GM21717 (cell line): ENCODE data around the gene IL1RL2.

Experiments
- ATAC-seq: cut with Tn5 transposase; IDR thresholded peaks from one replicate; pipeline ENCODE4 v1.9.1; 2021; ENCODE audit warnings: mild to moderate bottlenecking, moderate library complexity; ENCODE audit not compliant: unreplicated experiment

IL1RL2 gene

DNA sequence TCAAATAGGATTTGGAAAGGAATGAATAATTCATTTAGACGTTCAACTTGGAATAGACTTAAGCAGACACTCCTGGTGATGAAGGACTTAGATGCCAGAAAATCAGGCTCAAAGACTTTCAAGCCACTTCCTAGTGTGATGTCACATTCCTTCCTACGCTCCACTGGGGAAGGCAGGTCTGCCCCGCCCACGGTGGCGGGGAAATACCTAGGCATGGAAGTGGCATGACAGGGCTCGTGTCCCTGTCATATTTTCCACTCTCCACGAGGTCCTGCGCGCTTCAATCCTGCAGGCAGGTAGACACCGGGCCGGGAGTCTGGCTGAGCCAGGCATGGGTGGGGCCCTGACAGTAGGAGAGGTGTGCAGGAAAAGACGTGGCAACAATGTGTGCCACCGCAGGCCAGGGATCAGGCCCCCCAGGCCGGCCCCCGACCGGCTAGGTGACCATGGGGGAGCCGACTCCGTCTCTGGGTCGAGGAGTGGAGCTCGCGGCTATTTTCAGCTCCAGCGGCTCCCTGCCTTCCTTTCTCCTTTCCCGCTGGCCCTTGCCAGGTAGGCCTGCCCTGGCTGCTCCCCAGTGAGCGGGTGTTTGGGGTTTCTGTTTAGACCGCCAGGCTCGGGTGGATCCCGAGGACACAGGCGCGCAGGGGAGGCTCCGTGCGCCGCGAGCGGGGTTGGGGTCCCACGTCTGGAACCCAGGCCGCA, at the start of gene IL1RL2:
Gene IL1RL2 (plus strand): TSS at position 233 of the 705 bp plus-strand sequence. CDS start 845 bp downstream, outside the sequence.
- no peak for ATAC-seq

DNA sequence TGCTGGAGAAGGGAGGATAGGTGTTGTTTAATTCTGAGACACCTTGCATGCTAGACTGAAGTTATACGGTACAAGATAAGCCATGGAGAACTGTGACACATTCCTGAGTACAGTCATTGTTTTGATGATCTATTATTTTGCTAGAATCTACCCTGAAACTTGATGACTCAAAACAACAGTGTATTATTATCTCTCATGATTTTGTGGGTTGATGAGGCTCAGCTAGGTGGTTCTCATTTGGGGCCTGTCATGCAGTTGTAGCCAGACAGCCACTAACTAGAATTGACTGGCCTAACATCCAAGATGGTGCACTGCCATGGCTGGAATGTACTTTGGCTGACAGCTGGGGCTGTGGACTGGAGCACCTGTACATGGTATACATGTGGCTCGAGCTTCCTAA, 49.7 kb upstream of the IL1RL2 start:
- ATAC-seq = no peak

DNA sequence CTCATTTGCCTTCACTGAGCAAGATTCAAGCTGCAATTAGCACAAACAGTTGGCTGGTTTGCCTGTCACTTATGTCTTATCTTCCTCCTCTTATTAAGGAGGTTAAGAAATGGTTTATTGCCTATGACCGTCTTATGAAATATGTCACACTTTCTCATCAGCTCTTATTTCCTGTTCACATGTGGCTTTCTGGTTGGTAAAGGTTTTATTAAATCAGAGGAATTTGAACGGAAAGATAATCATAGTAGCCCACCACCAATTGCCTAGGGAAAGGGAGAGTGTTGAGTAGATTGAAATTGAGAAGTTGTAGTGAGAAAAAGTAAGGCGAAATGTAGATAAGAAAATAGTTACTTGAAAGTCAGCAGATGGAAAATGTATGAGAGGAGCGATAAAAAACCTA, 48.5 kb upstream of the IL1RL2 start:
- no peak for ATAC-seq

DNA sequence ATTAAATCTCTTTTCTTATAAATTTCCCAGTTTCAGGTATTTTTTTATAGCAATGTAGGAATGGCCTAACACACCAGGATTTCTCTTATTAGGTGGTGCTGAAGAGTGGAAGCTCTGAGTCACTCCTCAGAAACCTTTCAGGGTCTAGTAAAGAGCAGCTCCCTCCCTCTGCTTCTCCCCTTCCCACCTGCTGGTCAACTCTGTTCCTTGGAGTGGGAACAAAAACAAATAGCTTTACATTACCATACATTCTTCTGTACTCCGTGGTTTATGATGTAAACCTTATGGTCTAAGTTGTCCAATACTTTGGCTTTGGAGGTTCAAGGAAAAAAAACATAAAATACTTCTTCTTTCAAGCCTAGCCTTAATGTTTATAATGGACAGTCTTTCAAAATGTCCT, 47.0 kb upstream of the IL1RL2 start:
- no peak for ATAC-seq

DNA sequence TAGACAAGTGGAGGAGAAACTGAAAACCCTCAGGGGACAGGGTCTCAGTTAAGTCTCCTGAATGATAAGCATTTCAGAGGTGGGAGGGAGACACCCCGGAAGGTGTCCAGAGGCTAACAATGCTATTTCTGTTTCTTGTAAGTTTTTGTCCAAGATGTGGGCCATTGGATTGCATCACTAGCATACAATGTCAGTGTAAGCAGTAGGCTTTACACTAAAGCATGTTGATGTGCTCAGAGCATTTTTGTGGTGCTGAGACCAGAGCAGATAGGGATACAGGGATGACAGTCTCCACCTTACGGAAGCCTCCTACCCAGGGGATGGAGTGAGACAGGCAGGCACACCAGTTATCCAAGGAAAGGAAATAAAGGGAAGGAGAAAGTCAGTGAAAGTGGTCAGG, 46.4 kb upstream of the IL1RL2 start:
- ATAC-seq = no peak

DNA sequence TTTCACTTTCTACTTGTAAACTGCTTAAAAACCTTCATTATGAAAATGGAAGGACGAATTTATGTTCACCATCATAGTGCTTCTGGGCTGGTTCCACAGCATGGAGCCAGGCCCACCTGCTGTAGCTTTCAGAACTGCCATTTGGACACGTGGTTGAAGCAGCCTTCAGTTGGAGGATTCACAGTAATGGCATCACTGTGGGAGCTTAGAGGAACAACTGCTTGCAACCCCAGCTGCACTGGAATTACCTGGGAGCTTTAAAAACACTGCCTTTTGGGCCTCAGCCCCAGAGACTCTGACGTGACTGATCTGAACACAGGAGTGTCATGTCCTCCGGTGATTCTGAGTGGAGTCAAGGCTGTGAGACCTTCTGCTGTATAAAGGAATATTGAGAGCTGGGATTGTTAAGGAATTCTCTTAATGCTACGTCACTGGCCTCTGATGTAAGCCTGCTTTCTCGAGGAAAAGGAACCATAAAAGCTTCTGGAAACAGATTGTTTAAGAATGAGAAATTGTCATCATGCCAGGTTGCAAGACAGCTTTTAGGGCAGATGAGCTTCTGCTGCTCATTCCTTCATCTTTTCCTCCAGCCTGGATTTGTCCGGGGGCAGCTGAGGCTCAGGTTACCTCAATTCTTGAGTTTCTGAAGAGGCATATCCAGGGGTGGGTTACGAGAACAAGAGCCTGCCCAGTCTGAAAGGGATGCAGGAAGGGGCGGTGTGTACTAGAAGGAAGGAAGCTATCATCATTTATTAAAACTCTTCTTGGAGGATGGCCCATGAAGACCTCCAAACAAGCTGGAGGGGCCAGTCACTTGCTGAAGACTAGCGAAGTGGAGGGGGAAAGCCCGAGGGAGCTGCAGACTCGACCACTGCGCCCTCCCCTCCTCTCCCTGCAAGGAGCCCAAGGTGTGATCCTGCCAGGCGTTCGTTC, 45.5 kb upstream of the IL1RL2 start:
- no peak for ATAC-seq

DNA sequence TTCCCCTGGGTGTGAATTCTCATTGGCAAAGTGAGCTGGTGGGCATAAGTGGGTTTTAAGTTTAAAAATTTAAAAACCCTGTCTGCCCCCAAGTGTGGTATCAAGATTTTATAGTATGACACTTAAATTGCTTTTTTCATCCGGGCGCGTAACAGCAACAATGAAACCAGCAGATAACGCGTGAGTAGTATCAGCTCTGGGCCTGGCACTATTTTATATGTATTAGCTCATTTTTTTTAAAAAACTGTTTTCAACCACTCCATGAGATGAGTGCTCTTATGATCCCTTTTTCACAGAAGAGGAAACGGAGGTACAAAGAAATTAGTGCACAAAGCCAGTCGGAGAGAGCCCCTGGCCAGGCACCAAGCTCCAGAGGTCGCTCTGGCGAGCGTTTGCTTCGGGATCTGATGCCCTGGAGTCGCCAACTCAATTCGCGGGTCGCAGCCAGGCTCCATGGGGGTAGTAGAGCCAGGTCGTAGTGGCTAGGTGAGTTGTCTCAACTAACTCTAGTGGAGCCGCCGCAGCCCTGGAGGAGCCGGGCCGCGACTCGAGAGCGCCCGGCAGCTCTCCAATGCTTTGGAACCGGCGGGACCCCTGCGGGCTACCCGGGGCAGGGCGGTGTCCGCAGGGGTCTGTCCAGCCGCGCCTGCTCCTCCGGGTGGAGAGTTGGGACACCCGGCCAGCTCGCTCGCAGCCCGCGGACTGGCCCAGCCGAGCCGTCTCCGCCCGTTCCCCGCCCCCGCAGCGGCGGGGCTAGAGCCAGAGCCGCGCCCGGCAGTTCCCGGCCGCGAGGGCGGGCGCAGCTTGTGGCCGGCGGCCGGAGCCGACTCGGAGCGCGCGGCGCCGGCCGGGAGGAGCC, 44.6 kb upstream of the IL1RL2 start, which contains the start of gene IL1R1:
Gene IL1R1 (plus strand): TSS at position 777 of the 859 bp plus-strand sequence. CDS start 14,979 bp downstream, outside the sequence.
- ATAC-seq = no peak

DNA sequence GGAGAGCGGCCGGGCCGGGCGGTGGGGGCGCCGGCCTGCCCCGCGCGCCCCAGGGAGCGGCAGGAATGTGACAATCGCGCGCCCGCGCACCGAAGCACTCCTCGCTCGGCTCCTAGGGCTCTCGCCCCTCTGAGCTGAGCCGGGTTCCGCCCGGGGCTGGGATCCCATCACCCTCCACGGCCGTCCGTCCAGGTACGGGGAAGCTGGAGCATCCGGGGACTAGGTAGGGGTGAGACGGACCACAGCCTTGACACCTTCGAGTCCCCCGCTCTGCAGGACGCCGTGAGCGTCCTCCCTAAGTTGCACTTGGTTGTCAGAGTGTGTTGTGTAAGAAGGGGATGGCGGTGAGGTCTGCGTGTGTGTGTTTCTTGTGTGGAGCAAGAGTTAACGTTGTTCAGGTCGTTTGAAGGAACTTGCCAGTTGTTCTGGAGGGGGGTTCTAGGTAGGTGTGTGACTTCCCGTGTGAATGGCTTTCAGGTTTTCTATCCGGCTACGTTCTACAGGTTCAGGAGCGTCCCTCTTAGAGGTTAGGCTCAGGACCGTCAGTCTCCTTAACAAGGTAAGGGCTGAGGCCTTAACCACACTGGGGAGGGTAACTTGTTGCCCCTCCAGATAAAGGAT, 43.9 kb upstream of the IL1RL2 start:
- no peak for ATAC-seq

DNA sequence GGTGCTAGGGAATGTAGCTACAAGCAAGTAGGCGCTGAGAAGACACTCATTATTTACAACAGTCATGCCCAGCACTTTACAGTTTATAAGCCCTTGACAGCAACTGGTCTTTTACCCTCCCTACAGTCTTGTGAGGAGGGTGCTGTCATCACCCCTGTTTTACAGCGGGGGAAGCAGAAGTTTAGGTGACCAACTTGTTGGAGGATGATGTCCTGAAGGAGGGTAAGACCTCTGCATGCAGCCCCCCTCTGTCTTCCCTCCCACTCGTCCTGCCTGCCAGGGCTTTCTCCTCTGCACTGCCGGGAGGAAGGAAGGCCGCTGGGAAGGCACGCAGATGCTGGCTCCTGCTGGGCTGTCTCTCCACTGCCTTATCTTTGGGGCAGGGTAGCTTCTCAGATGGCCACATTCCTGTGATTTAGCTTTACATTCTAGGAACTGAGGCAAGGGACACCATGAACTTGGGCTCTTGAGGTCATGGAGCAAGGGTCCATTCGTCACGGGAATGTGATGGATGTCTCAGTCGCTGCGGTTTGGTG, 43.3 kb upstream of the IL1RL2 start:
- no peak for ATAC-seq

DNA sequence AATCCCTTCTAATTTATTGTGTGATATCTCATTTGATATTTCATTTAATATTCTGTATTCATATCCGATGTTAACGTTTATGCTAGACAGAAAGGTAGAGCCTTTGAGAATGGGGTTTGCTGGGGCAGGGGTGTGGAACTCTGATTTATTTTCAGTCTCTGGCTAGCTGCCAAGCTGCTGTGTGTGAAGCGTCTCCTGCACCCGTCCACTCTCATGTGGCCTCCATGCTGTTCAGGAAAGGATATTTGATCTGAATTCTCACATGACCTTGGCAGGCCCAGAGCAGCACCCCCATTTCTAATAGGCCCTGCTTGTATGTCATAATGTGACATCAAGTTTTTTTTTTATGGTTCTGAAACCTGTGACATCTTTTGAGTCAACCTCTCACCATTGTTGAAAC, 42.7 kb upstream of the IL1RL2 start:
- ATAC-seq = no peak

DNA sequence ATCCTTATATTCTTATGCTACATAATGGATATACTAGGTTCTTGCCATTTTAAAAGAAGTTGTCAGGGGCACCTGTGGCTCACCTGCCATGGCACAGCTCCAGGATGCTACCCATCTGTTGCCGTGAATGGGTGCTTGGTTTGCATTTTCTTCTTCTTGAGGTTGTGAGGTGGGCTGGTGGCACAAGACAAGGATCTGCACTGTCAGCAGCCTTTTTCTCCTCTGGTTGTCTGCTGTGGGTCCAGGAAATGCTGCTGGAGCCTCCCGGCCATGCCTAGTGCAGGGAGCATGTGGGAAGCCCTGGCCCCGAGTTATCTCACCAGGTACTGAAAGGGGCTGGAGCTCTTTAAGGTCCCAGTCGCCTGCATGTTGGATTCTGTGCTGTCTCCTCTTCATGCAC, 41.7 kb upstream of the IL1RL2 start:
- ATAC-seq = no peak

DNA sequence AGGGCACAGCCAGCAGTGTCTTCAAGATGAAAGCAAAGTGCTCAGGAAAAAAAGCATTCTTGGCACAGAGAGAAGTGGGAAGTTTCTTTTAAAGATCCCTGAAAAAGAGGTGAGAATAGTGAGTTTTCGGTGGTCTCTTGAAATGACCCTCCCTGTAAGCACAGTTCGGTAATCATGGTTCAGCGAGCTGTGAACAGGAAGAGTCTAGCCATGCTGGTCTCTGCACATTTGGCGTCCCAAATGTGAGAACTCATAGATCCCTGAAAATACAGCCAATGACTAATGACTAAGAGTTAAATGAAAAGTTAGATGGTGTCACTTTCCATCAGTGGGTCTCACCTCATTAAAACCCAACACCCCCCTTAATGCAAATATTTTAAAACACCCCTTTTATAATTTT, 40.9 kb upstream of the IL1RL2 start:
- ATAC-seq = no peak

DNA sequence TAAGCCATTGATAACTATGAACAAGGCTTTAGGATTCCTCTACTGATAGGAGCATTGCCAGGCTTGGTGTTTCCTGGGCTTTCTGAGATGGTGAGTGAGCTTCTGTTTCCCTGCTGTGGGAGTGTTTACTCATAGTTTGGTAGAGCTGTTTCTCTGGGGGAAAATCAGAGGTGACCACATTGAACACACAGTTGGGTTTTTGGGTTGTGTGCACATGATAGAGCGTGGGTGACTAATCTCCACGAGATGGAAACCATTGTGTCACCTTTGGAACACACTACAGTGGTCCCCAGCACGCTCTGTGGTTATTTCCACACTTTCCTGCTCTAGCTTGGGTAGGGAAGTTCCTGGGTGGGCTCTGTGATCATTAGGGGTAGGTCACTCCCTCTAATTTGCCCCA, 38.9 kb upstream of the IL1RL2 start:
- ATAC-seq = no peak

DNA sequence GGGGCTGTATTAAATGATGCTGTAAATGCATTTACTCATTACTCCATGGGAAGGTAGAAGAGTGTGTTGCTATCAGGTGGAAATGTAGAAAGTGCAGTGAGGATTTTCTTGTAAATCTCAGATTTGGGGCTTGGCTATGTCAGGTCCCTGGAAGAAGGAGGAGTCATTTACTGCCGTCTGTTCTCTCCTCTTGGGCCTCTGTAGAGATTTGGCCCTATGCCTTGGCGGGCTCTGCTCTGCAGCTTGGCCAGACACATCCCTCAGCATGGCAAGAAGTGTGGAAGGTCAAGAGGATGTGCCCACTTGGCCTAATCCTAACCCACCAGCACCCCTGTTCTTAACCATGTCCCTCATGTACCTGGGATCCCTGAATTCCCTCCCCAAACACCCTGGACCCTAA, 37.6 kb upstream of the IL1RL2 start:
- ATAC-seq = no peak

DNA sequence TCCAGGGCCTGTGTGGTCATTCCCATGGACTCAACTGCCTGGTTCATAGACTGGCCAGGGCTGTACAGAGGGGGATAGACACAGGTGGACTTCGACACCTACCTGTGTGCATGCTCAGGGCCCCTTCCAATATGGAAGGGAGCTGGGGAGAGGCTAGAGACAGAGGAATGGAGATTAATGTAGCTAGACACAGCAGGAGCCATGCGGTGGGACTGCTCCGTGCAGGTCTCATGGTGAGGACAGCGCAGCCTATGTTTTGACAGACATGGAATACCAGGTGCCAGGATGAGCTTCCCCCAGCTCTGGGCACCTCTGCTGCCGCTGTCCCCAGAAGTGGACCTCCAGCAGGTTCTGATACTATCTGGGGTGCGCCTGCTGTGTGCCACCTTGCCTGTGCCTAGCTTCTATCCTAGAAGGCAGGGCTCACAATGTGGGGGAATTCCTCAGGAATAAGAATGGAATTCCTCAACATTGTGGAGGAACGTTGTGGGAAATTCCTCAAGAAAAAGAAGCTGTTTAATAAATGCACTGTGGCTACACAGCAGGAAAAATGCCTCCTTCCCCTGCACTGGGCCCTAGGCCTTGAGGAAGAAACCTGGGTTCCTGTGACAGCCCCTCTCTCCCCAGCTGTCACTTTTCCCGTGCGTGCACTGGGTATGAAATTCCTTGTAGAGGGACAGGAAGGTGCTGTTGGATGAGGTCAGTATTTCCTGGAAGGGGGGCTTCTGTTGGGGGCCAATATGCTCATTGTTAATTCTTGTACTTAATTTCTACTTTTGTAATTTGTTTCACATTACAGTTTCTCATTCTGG, 37.0 kb upstream of the IL1RL2 start:
- no peak for ATAC-seq

DNA sequence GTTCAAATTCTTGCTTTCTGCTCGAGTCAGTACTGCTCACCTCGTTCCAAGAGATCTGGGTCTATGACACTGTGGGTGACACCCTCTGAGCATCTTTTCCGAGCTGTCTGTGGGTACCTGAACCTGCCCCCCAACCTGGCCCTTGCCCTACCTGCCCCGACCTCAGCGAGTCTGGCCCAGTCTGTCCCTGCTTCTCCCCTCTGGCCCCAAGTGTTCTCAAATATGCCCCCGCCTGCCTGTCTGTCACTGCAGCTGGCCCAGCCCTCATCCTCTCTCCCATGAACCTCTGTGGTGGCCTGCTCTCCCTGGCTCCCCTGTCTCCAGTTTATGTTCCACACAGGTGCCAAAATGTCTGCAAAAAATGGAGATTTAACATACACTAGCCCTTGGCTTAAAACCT, 32.5 kb upstream of the IL1RL2 start:
- no peak for ATAC-seq

DNA sequence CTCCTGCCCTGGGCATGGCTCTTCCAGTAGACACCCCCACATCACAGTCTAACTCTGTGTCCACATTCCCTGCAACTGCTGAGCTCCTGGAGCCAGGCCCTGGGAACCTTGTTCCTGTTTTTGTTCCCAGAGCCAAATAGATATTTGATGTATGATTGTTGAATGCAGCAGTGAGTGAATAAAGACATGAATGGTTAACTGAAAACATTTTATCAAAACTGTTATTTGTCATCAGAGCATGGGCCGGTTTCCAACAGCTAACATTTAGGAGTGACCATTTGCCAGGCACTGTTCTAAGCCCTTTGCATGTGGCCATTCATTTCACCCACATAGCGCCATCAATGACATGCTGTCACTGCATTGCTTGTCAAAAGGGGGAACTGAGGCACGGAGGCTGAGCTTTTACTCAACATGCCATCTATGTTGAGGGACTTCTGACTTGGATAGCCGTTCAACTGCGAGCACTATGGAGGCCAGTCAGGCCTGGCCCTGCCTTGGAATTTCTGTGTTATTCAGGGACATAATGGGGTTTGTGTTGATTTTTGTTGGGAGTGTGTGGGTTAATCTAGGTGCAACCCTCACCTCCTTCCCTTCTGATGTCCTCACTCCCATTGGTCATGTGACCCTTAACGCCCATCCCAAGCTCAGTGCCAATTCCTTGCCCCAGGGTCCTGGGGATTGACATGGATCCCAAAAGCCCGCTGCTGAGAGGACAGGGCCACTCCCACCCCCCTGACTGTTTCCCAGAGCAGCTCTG, 31.7 kb upstream of the IL1RL2 start:
- no peak for ATAC-seq

DNA sequence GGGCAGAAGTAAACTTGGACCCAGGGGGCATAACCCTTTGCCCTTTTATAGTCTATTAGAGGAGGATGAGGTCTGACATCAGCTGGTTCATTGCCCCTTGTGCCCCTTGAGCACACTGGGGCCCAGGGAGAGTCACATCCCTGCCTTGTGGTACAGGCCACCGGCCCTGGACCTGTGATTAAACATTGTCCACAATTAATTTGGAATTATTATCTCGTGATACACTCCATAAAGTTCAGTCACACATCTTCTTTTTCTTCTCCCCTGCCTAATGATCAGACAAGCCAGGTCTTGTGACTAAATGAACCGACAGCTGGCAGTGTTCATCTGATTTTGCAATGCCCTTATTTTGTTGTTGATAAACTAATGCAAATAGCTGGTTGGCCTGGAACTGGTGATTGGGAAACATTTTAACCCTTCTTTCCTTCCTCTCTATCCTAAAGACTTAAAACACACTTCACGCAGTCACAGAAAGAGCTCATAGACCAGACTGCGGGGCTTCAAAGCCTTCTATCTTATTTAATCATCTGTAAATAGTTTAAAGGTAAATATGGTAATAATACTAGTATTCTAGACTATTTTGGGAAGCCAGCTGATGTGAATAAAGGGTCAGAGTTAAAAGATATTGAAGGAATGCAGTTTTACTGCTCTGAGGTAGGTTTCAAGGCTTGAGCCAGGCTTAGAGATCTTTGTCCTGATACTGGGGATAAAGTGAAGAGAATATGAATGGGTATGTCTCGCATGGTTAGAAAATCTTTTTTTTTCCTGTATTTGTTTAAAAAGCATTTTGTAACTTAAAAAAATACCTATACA, 30.9 kb upstream of the IL1RL2 start:
- no peak for ATAC-seq
